HepG2 (cell line): ENCODE measurements around the gene COASY. TPM values are rescaled to one million over a fixed set of nuclear protein-coding genes. Genes with fewer than 3 reads are reported as not detected.

Experiments used
- HOXA9 ChIP-seq: sonication (generic); formaldehyde crosslinking; IDR thresholded peaks from 2 replicates; pipeline ENCODE4 v1.8.1; 2022; ENCODE audit warnings: missing genetic modification reagents, mild to moderate bottlenecking, moderate library complexity, borderline replicate concordance
- KIAA2018 ChIP-seq: sonication (generic); formaldehyde crosslinking; IDR thresholded peaks from 2 replicates; pipeline ENCODE4 v1.5.0; 2020; ENCODE audit warnings: mild to moderate bottlenecking, missing genetic modification reagents, borderline replicate concordance
- ZNF550 ChIP-seq: sonication (generic); formaldehyde crosslinking; IDR thresholded peaks from 2 replicates; pipeline ENCODE4 v1.4.0; 2020; ENCODE audit warnings: mild to moderate bottlenecking, missing genetic modification reagents, borderline replicate concordance
- ZNF737 ChIP-seq: sonication (generic); formaldehyde crosslinking; IDR thresholded peaks from 2 replicates; pipeline ENCODE4 v1.5.0; 2020; ENCODE audit warnings: missing genetic modification reagents, mild to moderate bottlenecking, borderline replicate concordance
- polyA plus RNA-seq, 8 experiments: library from polyadenylated mRNA; depleted of rRNA in 3 of 8; stranded (reverse) in 7 of 8; unstranded in 1 of 8; fragments of >200 nt; fragmentation: Illumina TruSeq in 4 of 8; extraction: Trizol in 4 of 8; gene quantifications; 2 replicates each; pipeline versions ENCODE4 v1.2.1 to v1.2.3, GENCODE V29; 2011 to 2016; ENCODE audit warnings: low read depth in 4 of 8, missing spikeins in 1 of 8, mixed read lengths in 1 of 8; ENCODE audit not compliant: insufficient read depth in 1 of 8
- total RNA-seq, 5 experiments: library from RNA; depleted of rRNA; stranded (reverse); fragments of >200 nt; fragmentation: Illumina TruSeq; extraction: Trizol; gene quantifications; 2 replicates each; pipeline ENCODE4 v1.2.3, GENCODE V29; 2016; ENCODE audit warnings: low read depth in 1 of 5

COASY gene
- total and polyA plus RNA-seq, 2 of the 13 experiments (the other 11 are each of a cell fraction or from before 2014, with no cell fraction given) = 90.7 to 125 TPM

GRCh38 chr17:42554250-42555121, 7.5 kb upstream of the COASY start (continued):
- TF ChIP-seq KIAA2018 (CRISPR knock-in tag) (no peak; the same call in 1 of the 2 replicates), HOXA9 (CRISPR knock-in tag) (peak; percentile 84; the same call in 1 of the 2 replicates), ZNF737 (no peak), ZNF550 (CRISPR knock-in tag) (peak; percentile 94; the same call in 1 of the 2 replicates)
